ENCODE data around the gene PARP8.
"Not testable (repeated sequence)": the region's sequence is repeated elsewhere in the genome, so short reads cannot be mapped to it uniquely, and the experiment has no call there.

Gene PARP8

DNA sequence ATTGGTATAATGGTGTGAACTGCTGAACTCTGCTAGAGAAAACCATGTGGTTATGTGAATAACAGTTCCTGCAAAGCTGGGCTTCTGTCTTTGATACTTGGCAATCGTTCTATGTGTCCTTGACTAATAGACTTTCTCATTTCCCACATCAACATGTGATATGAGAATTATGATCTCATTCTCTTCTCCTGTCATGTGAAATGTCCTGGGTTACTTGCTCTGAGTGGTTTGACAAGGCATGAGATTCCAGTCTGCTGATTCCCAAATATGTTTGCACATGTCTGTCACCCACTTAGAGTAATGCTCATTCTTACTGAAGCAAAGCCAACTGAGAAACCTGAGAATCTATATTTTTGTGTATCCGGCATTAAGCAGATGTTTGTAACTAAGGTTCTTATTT is 141.2 kb downstream of the PARP8 start:
- Histone ChIP-seq H3K79me2 (ENCODE audit: insufficient read depth, low read length) (no peaks in the 10 kb centered on the region), H3K27ac (ENCODE audit: low read depth, low read length, poor library complexity, severe bottlenecking) (no peak overlapping the region), H3K27me3 (ENCODE audit: insufficient read depth, low read length) (no peaks in the 10 kb centered on the region), H3K9me2 (ENCODE audit: low read depth, low read length) (no peaks in the 10 kb centered on the region), H2AFZ (ENCODE audit: low read length) (no peak overlapping the region), H3K36me3 (ENCODE audit: insufficient read depth, low read length) (peaks cover 54% of the 10 kb centered on the region), H3K4me2 (ENCODE audit: low read length) (no peak overlapping the region), H4K20me1 (ENCODE audit: insufficient read depth, low read length) (no peaks in the 10 kb centered on the region), H3K9me3 (ENCODE audit: low read length) (peaks cover 8% of the 10 kb centered on the region; the same call in 1 of the 2 replicates), H3K4me1 (ENCODE audit: insufficient read depth, low read length, severe bottlenecking) (no peaks in the 10 kb centered on the region), H3F3A (ENCODE audit: insufficient read depth, low read length) (no peaks in the 10 kb centered on the region; the same call in 1 of the 2 replicates), H3K9ac (ENCODE audit: low read length) (no peak overlapping the region), H3K4me3 (ENCODE audit: low read depth, low read length, poor library complexity, severe bottlenecking) (no peak overlapping the region)
- no peak for TF ChIP-seq EZH2 (IDR thresholded peaks at IDR 0.05; ENCODE audit: borderline replicate concordance, low read length)
- TF ChIP-seq, protein P1, sequence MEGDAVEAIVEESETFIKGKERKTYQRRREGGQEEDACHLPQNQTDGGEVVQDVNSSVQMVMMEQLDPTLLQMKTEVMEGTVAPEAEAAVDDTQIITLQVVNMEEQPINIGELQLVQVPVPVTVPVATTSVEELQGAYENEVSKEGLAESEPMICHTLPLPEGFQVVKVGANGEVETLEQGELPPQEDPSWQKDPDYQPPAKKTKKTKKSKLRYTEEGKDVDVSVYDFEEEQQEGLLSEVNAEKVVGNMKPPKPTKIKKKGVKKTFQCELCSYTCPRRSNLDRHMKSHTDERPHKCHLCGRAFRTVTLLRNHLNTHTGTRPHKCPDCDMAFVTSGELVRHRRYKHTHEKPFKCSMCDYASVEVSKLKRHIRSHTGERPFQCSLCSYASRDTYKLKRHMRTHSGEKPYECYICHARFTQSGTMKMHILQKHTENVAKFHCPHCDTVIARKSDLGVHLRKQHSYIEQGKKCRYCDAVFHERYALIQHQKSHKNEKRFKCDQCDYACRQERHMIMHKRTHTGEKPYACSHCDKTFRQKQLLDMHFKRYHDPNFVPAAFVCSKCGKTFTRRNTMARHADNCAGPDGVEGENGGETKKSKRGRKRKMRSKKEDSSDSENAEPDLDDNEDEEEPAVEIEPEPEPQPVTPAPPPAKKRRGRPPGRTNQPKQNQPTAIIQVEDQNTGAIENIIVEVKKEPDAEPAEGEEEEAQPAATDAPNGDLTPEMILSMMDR (IDR thresholded peaks at IDR 0.05; ENCODE audit: low read length): no peak

DNA sequence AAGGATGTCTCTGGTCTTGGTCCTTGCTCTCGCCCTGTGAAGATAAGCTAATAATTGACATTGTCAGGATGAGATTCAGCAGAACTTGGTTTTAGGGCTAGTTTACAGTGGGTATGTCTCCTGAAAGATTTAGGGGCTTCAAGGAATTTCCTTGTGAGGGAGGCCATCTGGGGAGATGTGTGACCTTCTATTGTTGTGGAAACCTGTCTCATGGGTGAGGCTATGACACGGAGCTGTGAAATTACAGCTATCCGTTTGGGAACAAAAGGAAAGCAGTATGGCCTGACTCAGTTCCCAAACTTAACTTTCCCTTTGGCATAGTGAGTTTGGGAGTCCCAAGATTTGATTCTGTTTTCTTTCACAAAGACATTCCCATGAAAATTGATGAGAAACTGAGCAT is 142.0 kb downstream of the PARP8 start:
- Histone ChIP-seq H3K27ac (ENCODE audit: low read depth, low read length, poor library complexity, severe bottlenecking) (no peak overlapping the region), H3K9me2 (ENCODE audit: low read depth, low read length) (no peaks in the 10 kb centered on the region), H3K9ac (ENCODE audit: low read length) (no peak overlapping the region), H2AFZ (ENCODE audit: low read length) (no peak overlapping the region), H3K4me1 (ENCODE audit: insufficient read depth, low read length, severe bottlenecking) (no peaks in the 10 kb centered on the region), H3F3A (ENCODE audit: insufficient read depth, low read length) (no peaks in the 10 kb centered on the region; the same call in 1 of the 2 replicates), H3K79me2 (ENCODE audit: insufficient read depth, low read length) (no peaks in the 10 kb centered on the region), H3K36me3 (ENCODE audit: insufficient read depth, low read length) (peaks cover 48% of the 10 kb centered on the region), H3K27me3 (ENCODE audit: insufficient read depth, low read length) (no peaks in the 10 kb centered on the region), H3K4me2 (ENCODE audit: low read length) (no peak overlapping the region), H3K4me3 (ENCODE audit: low read depth, low read length, poor library complexity, severe bottlenecking) (no peak overlapping the region), H3K9me3 (ENCODE audit: low read length) (0 out of 2 replicates have a peak, but pooled peaks cover 3% of the 10 kb centered on the region), H4K20me1 (ENCODE audit: insufficient read depth, low read length) (no peaks in the 10 kb centered on the region)
- TF ChIP-seq, protein P1 (IDR thresholded peaks at IDR 0.05; ENCODE audit: low read length): no peak
- TF ChIP-seq EZH2 (IDR thresholded peaks at IDR 0.05; ENCODE audit: borderline replicate concordance, low read length): no peak

DNA sequence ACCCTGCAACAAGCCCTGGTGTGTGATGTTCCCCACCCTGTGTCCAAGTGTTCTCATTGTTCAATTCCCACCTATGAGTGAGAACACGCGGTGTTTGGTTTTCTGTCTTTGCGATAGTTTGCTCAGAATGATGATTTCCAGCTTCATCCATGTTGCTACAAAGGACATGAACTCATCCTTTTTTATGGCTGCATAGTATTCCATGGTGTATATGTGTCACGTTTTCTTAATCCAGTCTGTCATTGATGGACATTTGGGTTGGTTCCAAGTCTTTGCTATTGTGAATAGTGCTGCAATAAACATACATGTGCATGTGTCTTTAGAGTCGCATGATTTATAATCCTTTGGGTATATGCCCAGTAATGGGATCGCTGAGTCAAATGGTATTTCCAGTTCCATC is 145.3 kb downstream of the PARP8 start:
- H3K9me3 ChIP-seq (ENCODE audit: low read length); H4K20me1 ChIP-seq (ENCODE audit: insufficient read depth, low read length); H3F3A ChIP-seq (ENCODE audit: insufficient read depth, low read length); H3K79me2 ChIP-seq (ENCODE audit: insufficient read depth, low read length); H3K4me1 ChIP-seq (ENCODE audit: insufficient read depth, low read length, severe bottlenecking); H2AFZ ChIP-seq (ENCODE audit: low read length); H3K27me3 ChIP-seq (ENCODE audit: insufficient read depth, low read length); H3K4me2 ChIP-seq (ENCODE audit: low read length); H3K9ac ChIP-seq (ENCODE audit: low read length); H3K4me3 ChIP-seq (ENCODE audit: low read depth, low read length, poor library complexity, severe bottlenecking); H3K9me2 ChIP-seq (ENCODE audit: low read depth, low read length); H3K27ac ChIP-seq (ENCODE audit: low read depth, low read length, poor library complexity, severe bottlenecking): not testable (repeated sequence)
- peaks cover 44% of the 10 kb centered on the region for H3K36me3 ChIP-seq (ENCODE audit: insufficient read depth, low read length)

DNA sequence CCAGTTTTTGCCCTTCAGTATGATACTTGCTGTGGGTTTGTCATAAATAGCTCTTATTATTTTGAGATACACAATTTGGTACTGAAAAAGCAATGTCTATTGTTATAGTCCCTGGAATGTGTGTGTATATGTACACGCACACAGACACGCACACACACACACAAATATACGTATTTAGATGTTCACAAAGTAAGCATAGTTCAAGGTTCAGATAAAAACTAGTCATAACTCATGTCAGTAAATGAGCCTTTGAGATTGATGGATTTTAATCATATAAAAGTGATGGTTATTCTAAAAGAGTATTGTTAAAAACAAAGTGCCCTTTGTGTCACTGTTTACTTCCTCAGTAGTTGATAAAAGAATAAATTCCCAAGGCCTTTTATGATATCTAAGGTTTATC is 147.3 kb downstream of the PARP8 start:
- H3K36me3 ChIP-seq (ENCODE audit: insufficient read depth, low read length): peaks cover 53% of the 10 kb centered on the region
- no peaks in the 10 kb centered on the region for H4K20me1 ChIP-seq (ENCODE audit: insufficient read depth, low read length)
- H3F3A ChIP-seq (ENCODE audit: insufficient read depth, low read length): no peaks in the 10 kb centered on the region; the same call in 1 of the 2 replicates
- no peak overlapping the region for H3K4me2 ChIP-seq (ENCODE audit: low read length)
- H3K27ac ChIP-seq (ENCODE audit: low read depth, low read length, poor library complexity, severe bottlenecking): no peak overlapping the region
- H3K9me2 ChIP-seq (ENCODE audit: low read depth, low read length): no peaks in the 10 kb centered on the region
- H3K4me1 ChIP-seq (ENCODE audit: insufficient read depth, low read length, severe bottlenecking): no peaks in the 10 kb centered on the region
- H2AFZ ChIP-seq (ENCODE audit: low read length): no peak overlapping the region
- H3K9me3 ChIP-seq (ENCODE audit: low read length): 0 out of 2 replicates have a peak, but pooled peaks cover 3% of the 10 kb centered on the region
- H3K9ac ChIP-seq (ENCODE audit: low read length): no peak overlapping the region
- no peak overlapping the region for H3K4me3 ChIP-seq (ENCODE audit: low read depth, low read length, poor library complexity, severe bottlenecking)
- no peaks in the 10 kb centered on the region for H3K79me2 ChIP-seq (ENCODE audit: insufficient read depth, low read length)
- no peaks in the 10 kb centered on the region for H3K27me3 ChIP-seq (ENCODE audit: insufficient read depth, low read length)
- TF ChIP-seq, protein P1 (IDR thresholded peaks at IDR 0.05; ENCODE audit: low read length): no peak
- TF ChIP-seq EZH2 (IDR thresholded peaks at IDR 0.05; ENCODE audit: borderline replicate concordance, low read length): no peak
